HG03060 (cell line): ENCODE measurements around the gene UGT1A10.
"Not testable (repeated sequence)": the region's sequence is repeated elsewhere in the genome, so short reads cannot be mapped to it uniquely, and the experiment has no call there.

Experiments
- ATAC-seq: cut with Tn5 transposase; IDR thresholded peaks from one replicate; pipeline ENCODE4 v1.9.1; 2021; ENCODE audit warnings: low read depth, moderate number of reproducible peaks; ENCODE audit not compliant: unreplicated experiment

UGT1A10 gene

GRCh38 chr2:233636306-233636705 lies at the start of gene UGT1A10:
Gene UGT1A10 (plus strand): TSS chr2:233636448. CDS start chr2:233636523, 75 bp downstream.
- not testable (repeated sequence) for ATAC-seq

DNA sequence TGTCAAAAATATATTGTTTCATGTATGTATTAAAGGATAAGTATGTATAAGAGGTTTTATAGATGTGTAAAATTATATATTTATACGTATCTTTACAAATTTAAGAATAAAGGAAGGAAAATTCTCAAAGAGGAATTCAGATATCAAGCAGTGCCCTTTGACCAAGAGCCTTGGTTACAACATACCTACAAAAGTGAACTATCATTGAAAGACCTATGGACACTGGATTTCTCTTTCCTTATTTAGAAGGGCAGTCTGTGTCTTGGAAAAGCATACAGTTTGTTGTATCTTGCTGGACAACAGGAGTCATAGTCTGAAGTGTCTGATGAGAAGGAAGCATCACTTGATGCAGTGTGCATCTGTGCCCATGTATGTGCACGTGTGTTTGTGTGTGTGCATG lies 47.8 kb upstream of the UGT1A10 start:
- ATAC-seq: no peak

GRCh38 chr2:233592706-233593105 lies 43.5 kb upstream of the UGT1A10 start:
- ATAC-seq: not testable (repeated sequence)

DNA sequence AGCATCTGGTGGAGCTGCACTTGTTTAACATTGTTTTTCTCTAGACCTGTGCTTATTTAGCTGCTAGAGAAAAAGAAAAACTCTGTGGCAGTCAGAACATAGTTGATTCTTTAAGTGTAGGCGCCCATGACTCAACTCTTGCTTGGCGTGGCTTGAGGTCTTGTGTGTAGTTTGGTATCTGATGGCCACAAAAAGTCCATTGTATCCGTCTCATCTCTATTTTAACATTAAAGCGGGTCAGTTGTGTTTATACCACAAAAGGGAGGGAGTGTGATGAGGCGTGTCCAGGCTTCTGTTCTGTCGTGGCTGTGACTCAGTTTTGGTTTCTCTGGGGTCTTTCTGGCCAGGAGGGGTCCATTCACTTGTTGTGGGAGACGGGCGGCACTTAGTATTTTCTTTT lies 43.0 kb upstream of the UGT1A10 start:
- peak; percentile 71 for ATAC-seq

GRCh38 chr2:233597522-233597921 lies 38.7 kb upstream of the UGT1A10 start:
- no peak for ATAC-seq

DNA sequence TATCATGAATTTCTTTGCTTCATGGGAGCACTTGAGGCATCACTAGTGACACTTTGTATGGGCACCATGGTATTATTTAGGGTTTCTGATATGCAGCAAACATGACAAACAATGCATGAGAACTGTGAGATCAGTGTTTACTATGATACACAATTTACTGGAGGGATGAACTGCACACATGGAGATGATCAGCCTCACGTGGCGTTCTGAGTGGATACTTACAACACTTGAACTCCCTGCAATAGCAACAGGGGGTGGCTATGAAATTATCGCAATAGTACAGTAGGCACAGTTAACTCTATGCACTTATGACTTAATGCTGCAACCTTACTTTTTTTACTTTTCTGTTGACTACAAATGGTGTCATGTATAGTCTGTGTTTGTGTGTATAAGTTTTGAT lies 37.3 kb upstream of the UGT1A10 start:
- no peak for ATAC-seq

DNA sequence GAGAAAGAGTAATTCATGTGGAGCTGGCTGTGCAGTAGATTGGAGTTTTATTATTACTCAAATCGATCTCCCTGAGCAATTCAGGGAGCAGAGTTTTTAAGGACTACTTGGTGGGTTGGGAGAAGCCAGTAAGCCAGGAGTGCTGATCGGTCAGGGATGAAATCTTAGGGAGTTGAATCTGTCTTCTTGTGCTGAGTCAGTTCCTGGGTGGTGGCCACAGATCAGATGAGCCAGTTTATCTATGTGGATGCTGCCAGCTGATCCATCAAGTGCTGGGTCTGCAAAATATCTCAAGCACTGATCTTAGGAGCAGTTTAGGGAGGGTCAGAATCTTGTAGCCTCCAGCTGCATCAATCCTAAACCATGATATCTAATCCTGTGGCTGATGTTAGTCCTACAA lies 35.9 kb upstream of the UGT1A10 start:
- ATAC-seq: no peak

DNA sequence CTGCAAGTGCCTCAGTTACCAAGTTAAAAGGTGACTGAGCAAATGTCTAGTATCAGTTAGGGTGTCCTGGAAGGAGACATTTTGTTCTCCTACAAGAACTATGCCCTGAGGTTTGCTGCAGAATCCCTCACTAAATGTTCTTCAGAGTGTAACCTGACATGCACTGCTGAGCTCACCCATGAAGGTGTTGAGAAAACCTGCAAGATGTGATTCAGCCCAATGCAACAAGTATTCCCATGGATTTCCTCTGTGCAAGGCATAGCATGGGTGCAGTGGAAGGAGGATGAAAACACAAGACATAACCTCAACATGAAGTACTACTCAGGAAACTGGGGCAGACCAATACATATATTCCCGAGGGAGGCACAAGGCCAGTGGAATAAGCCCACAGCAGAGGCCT lies 34.2 kb upstream of the UGT1A10 start:
- no peak for ATAC-seq

DNA sequence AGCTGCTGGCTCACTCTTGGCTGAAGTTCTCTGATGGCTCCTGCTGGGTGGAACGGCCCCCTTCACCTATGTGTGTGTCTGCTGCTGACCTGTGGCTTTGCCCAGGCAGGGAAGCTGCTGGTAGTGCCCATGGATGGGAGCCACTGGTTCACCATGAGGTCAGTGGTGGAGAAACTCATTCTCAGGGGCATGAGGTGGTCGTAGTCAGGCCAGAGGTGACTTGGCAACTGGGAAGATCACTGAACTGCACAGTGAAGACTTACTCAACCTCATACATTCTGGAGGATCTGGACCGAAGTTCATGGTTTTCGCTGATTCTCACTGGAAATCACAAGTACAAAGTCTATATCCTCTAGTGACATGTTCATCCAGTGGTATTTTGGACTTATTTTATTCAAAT lies 32.7 kb upstream of the UGT1A10 start:
- no peak for ATAC-seq

DNA sequence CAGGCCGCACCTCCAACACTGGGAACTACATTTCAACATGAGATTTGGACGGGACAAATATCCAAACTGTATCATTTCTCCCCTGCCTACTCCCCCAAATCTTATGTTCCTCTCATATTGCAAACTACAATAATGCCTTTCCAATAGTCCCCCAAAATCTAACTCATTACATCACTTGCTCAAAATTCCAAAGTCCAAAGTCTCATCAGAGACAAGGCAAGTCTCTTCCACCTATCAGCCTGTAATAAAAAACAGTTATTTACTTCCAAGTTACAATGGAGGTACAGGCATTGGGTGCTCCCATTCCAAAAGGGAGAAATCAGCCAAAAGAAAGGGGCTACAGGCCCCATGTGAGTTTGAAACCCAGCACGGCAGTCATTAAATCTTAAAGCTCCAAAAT lies 31.4 kb upstream of the UGT1A10 start:
- no peak for ATAC-seq

GRCh38 chr2:233605680-233606079 lies 30.6 kb upstream of the UGT1A10 start:
- ATAC-seq: no peak

- ATAC-seq: no peak
Observed at GRCh38 chr2:233611284-233611683, 25.0 kb upstream of the UGT1A10 start.

- ATAC-seq: not testable (repeated sequence)
Observed at GRCh38 chr2:233617476-233617875, 18.8 kb upstream of the UGT1A10 start, which contains the start of gene UGT1A8. Gene UGT1A8 (plus strand): TSS chr2:233617633. CDS start chr2:233617708, 75 bp downstream.

DNA sequence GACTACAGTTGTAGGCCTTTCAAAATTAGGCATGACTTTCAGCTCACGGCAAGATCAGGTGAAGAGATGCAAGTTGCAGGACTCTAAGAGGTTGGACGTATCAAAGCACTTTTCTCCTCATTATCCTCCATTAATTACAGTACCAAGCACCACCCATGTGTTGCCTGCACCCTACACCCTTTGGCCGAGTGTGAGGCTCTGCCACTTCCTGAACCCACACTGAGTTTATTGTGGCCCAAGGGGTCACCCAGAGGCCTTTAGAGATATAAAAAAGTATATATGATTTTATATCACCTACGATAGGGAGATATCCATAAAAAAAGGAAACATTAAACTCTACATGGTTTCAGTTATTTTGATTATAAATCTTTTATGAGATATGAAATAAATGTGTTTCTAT lies 16.0 kb upstream of the UGT1A10 start:
- ATAC-seq: no peak

GRCh38 chr2:233621863-233622262 lies 14.4 kb upstream of the UGT1A10 start:
- ATAC-seq: not testable (repeated sequence)

- ATAC-seq: no peak
Observed at GRCh38 chr2:233627331-233628025, 8.8 kb upstream of the UGT1A10 start.

- ATAC-seq: no peak
Observed at GRCh38 chr2:233638836-233639235, 2.6 kb downstream of the UGT1A10 start.

GRCh38 chr2:233639860-233640259 lies 3.6 kb downstream of the UGT1A10 start:
- ATAC-seq: no peak

GRCh38 chr2:233643128-233643527 lies 6.9 kb downstream of the UGT1A10 start:
- no peak for ATAC-seq

GRCh38 chr2:233646033-233646432 lies 9.8 kb downstream of the UGT1A10 start:
- not testable (repeated sequence) for ATAC-seq

GRCh38 chr2:233650981-233651380 lies 14.7 kb downstream of the UGT1A10 start:
- ATAC-seq: no peak

- no peak for ATAC-seq
Observed at GRCh38 chr2:233651430-233651829, 15.2 kb downstream of the UGT1A10 start.

DNA sequence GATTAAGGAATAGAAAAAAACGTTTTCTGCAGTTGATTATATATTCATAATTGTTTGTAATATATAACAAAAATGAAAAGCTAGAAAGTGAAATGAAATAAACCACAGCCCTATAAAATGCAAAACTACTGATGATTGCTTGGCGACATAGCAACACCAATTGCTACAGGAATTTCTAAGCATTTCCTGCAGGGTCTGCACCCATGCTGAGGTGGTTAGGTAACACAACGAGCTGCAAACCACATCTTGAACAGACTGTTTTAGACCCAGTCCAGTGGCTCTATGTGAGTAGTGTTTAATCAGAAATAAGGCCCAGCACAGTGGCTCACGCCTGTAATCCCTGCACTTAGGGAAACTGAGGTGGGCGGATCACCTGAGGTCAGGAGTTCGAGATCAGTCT lies 18.3 kb downstream of the UGT1A10 start:
- ATAC-seq: no peak
